ENCODE results near the gene ACVR1B. TPM values are rescaled to one million over a fixed set of nuclear protein-coding genes. Genes with fewer than 3 reads are reported as not detected.

The ACVR1B gene
- total and polyA plus RNA-seq, 11 donors, result 7.4 to 19.8 (median 11.6) TPM

DNA sequence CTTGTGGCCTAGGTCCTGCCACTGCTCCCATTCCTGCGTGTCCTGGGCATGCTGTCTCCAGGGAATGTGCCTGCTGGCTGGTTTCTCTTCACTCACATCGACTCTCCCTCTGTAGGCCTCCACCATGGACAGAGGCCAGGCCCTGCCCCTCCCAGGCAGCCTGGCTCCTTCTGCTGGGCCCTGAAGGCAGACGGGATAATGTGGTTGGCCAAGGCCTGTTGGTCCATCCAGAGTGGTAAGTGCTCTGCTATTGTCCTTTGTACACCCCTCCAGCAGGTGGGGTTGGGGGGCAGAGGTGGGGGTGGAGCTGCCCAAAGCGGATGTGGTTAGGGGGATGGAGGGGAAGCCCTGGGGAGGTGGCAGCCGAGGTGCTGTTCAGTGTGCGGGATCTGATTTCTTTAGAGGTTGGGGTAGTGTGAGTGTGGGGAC is 90.2 kb downstream of the ACVR1B start:
- WGBS, 4 donors, result 47 to 53% (median 51%) methylated on average over 6 of the region's 6 CpGs
- peak; percentile 24 to 45 (median 28) for ATAC-seq

DNA sequence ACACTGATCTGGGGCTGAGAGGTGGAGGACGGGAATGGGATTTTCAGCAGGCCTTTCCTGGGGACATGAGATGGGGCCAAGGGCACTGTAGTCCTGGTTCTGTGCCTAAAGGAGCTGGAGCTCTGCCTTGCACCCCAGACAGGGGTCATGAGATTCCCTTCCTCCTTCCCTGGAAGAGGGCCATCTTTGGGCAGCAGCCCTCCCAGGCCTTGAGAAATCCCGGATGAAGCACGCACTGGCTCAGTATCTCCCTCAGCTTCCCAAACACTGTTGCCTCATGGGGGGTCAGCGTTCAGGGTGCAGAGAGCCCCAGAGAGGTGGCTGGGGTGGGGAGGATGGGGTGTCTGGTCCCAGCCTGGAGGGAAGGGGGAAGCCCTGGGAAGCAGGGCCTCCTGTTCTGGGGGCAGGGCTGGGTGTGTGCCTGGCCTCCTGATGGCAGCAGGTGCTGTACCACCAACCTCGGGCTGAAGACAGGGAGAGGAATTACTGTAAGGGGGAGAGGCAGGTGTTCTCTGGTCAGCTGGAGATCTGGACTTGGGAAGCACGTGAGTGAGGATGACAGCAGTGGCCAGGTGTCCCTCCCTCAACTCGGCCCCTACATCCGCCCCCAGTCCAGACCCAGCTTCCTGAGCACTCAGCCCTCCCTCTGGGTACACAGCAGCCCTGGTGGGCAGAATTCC is 91.3 kb downstream of the ACVR1B start:
- Histone ChIP-seq H3K9me3 (no peaks in the 10 kb centered on the region), H3K4me3 (peak overlapping the region in 1 of 12 donors; percentile 55), H3K4me1 (peaks cover 22 to 98% (median 79%) of the 10 kb centered on the region in 12 donors), H3K27ac (peak overlapping the region; percentile 93 to 99 (median 97)), H3K27me3 (no peaks in the 10 kb centered on the region), H3K36me3 (peaks cover 0 to 6% (median 0%) of the 10 kb centered on the region in 9 donors)
- TF ChIP-seq POLR2A (IDR thresholded peaks at IDR 0.05), result no peak
- TF ChIP-seq, protein P1, sequence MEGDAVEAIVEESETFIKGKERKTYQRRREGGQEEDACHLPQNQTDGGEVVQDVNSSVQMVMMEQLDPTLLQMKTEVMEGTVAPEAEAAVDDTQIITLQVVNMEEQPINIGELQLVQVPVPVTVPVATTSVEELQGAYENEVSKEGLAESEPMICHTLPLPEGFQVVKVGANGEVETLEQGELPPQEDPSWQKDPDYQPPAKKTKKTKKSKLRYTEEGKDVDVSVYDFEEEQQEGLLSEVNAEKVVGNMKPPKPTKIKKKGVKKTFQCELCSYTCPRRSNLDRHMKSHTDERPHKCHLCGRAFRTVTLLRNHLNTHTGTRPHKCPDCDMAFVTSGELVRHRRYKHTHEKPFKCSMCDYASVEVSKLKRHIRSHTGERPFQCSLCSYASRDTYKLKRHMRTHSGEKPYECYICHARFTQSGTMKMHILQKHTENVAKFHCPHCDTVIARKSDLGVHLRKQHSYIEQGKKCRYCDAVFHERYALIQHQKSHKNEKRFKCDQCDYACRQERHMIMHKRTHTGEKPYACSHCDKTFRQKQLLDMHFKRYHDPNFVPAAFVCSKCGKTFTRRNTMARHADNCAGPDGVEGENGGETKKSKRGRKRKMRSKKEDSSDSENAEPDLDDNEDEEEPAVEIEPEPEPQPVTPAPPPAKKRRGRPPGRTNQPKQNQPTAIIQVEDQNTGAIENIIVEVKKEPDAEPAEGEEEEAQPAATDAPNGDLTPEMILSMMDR (IDR thresholded peaks at IDR 0.05), result no peak
- ATAC-seq, result no peak
- intact Hi-C loops (cut with DNase I), result no loop called here
- DNase-seq, result no peak
- 45 to 55% (median 50%) methylated on average over 7 to 8 of the region's 8 CpGs for WGBS, 4 donors

More for the DNA sequence above, 90.2 kb downstream of the ACVR1B start:
- peak; percentile 70 to 86 (median 81) for DNase-seq
- TF ChIP-seq, protein P1 (IDR thresholded peaks at IDR 0.05), result peak in 5 of 12 donors; percentile 5 to 28 (median 14)
- TF ChIP-seq POLR2A (IDR thresholded peaks at IDR 0.05), result peak in 1 of 2 donors; percentile 18
- intact Hi-C loops (cut with DNase I), result no loop called here
- Histone ChIP-seq H3K36me3 (no peaks in the 10 kb centered on the region), H3K27ac (peak overlapping the region in 11 of 12 donors; percentile 48 to 99 (median 97)), H3K4me1 (peaks cover 22 to 94% (median 75%) of the 10 kb centered on the region in 12 donors), H3K4me3 (no peak overlapping the region), H3K9me3 (no peaks in the 10 kb centered on the region), H3K27me3 (no peaks in the 10 kb centered on the region)

DNA sequence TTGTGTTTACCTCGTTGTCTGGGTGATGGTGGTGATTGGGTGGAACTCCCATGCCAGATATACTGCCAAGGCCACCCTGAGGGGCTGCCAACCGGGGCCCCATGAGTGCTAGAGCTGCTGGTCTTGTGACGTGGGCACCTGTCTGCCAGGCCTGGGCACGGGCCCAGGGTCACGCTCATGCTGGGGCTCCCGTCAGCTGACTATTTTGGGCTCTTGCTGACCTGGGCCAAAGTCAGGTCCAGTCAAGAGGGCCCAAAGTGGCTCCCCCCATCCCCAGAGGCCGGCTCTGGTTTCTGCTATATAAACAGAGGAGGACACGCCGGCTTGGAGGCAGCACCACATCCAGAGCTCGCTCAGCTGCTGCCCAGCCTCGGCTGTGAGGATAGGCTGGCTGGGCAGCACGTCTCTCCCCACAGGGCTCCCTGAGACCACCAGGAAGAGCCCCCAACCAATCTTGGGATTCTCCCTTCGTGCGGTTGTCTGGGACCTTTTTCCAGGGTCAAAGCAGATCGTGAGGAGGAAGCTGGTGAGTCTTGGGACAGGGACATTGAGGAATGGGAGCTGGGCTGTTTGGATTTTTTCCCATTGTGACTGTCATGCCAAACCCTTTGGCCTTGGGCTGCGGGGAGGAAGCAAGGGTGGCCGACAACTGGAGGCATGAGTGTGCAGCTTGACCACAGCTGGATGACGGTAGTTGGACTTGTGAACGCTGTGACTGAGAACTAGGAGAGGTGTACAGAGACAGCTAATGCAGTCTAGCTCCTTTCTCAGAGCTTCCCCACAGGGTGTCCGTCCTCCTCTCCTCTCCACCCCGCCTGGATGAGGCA is 92.1 kb downstream of the ACVR1B start:
- no peaks in the 10 kb centered on the region for H3K9me3 ChIP-seq
- no peaks in the 10 kb centered on the region for H3K27me3 ChIP-seq
- peaks cover 22 to 98% (median 74%) of the 10 kb centered on the region in 12 donors for H3K4me1 ChIP-seq
- peaks cover 0 to 6% (median 0%) of the 10 kb centered on the region in 9 donors for H3K36me3 ChIP-seq
- peak overlapping the region; percentile 31 to 67 (median 51) for H3K4me3 ChIP-seq
- H3K27ac ChIP-seq, result peak overlapping the region; percentile 93 to 99 (median 97)
- WGBS, 4 donors, result 30 to 35% (median 31%) methylated on average over 17 to 21 of the region's 21 CpGs
- ATAC-seq, result peak; percentile 72 to 79 (median 74)
- intact Hi-C loops (cut with DNase I), result loop anchor here in 1 of 10 donors (2.0 kb wide), 1 partner anchor 17 kb away; no protein-coding TSS in a partner anchor
- DNase-seq, result peak; percentile 85 to 95 (median 88)
- TF ChIP-seq, protein P1 (IDR thresholded peaks at IDR 0.05), result no peak
- TF ChIP-seq POLR2A (IDR thresholded peaks at IDR 0.05), result peak in 1 of 2 donors; percentile 87

All from heart left ventricle (tissue), 16 donors.